Omental fat pad (tissue), 4 donors: ENCODE measurements around the gene ISOC2. TPM values are rescaled to one million over a fixed set of nuclear protein-coding genes. Genes with fewer than 3 reads are reported as not detected.

Source experiments
- ATAC-seq: fragments of 150-250 bp; one replicate; pipeline ENCODE4 v1.9.1; 2016; ENCODE audit warnings: mild to moderate bottlenecking, moderate library complexity; ENCODE audit not compliant: low FRiP score
- DNase-seq: peaks from one replicate; pipeline ENCODE4 v3.0.0-alpha.2; 2019; ENCODE audit warnings: low spot score
- CTCF ChIP-seq, 3 donors: fragments of 450-650 bp; IDR thresholded peaks; one replicate each; pipeline ENCODE4 v1.5.1; 2016 to 2017; ENCODE audit warnings: antibody characterized with exemption in 3 of 3, mild to moderate bottlenecking in 3 of 3, moderate library complexity in 2 of 3
- total RNA-seq, 4 donors: library from RNA; depleted of rRNA; stranded (reverse); fragments of >200 nt; gene quantifications; one replicate each; pipeline ENCODE4 v1.1.0, GENCODE V29; 2016

The ISOC2 gene
- total RNA-seq, 4 donors from 2014 or later = 52.5 to 96.8 (median 62.5) TPM

GRCh38 chr19:55466241-55466614, 4.8 kb upstream of the ISOC2 start:
- no peak for DNase-seq
- no peak for ATAC-seq
- no peak for TF ChIP-seq CTCF (IDR thresholded peaks at IDR 0.05)

GRCh38 chr19:55465460-55466240, 4.2 kb upstream of the ISOC2 start:
- ATAC-seq (no peak), DNase-seq (no peak)

GRCh38 chr19:55464662-55465054, 3.2 kb upstream of the ISOC2 start, which contains the start of gene C19orf85:
Gene C19orf85, minus strand, starts transcription at chr19:55464751. Its CDS starts 197 bp downstream, at chr19:55464554.
- no peak for ATAC-seq
- no peak for DNase-seq

More at GRCh38 chr19:55465460-55466240, 4.2 kb upstream of the ISOC2 start:
- TF ChIP-seq CTCF (IDR thresholded peaks at IDR 0.05) = no peak

GRCh38 chr19:55464039-55464661, 2.7 kb upstream of the ISOC2 start:
- no peak for DNase-seq
- ATAC-seq = no peak

More at GRCh38 chr19:55464662-55465054, 3.2 kb upstream of the ISOC2 start, which contains the start of gene C19orf85:
- no peak for TF ChIP-seq CTCF (IDR thresholded peaks at IDR 0.05)

GRCh38 chr19:55463583-55464031, 2.2 kb upstream of the ISOC2 start:
- no peak for TF ChIP-seq CTCF (IDR thresholded peaks at IDR 0.05)
- no peak for ATAC-seq
- DNase-seq = no peak

More at GRCh38 chr19:55464039-55464661, 2.7 kb upstream of the ISOC2 start:
- no peak for TF ChIP-seq CTCF (IDR thresholded peaks at IDR 0.05)

GRCh38 chr19:55462722-55463121, 1.3 kb upstream of the ISOC2 start:
- no peak for ATAC-seq
- DNase-seq = no peak
- TF ChIP-seq CTCF (IDR thresholded peaks at IDR 0.05) = no peak
